WTC11 (cell line): ENCODE measurements around the gene CYB5D1. TPM values are rescaled to one million over a fixed set of nuclear protein-coding genes. Genes with fewer than 3 reads are reported as not detected.

ENCODE experiments used
- ATAC-seq: fragments of 200-7000 bp; cut with Tn5 transposase; 2 replicates; pipeline ENCODE4 v1.10.0; 2021; ENCODE audit warnings: mild to moderate bottlenecking, moderate library complexity
- CTCF ChIA-PET: fragments of 300-600 bp; sonication (Branson Sonifier 250); formaldehyde crosslinking; loops from one replicate; lab custom pipeline; 2021; ENCODE audit warnings: antibody characterized with exemption; lab: Charles Lee
- POLR2A ChIA-PET: fragments of 350-600 bp; sonication (Branson Sonifier 250); formaldehyde crosslinking; loops from one replicate; lab custom pipeline; 2021; ENCODE audit warnings: antibody characterized with exemption; lab: Charles Lee
- DNase-seq: peaks from one replicate; pipeline ENCODE4 v3.0.0; 2021; ENCODE audit warnings: low spot score
- H3K27ac Mint-ChIP-seq: 2 replicates; pipeline ENCODE4 v1.8.0; 2021; ENCODE audit warnings: mixed read lengths
- H3K27me3 Mint-ChIP-seq: 2 replicates; pipeline ENCODE4 v1.8.0; 2021; ENCODE audit warnings: low read depth, mild to moderate bottlenecking, moderate library complexity, mixed read lengths
- H3K36me3 Mint-ChIP-seq: 2 replicates; pipeline ENCODE4 v1.8.0; 2021; ENCODE audit warnings: mixed read lengths
- H3K4me1 Mint-ChIP-seq: 2 replicates; pipeline ENCODE4 v1.8.0; 2022; ENCODE audit warnings: mixed read lengths
- H3K4me3 Mint-ChIP-seq: 2 replicates; pipeline ENCODE4 v1.8.0; 2021; ENCODE audit warnings: mild to moderate bottlenecking, moderate library complexity, mixed read lengths
- H3K9me3 Mint-ChIP-seq: 2 replicates; pipeline ENCODE4 v1.8.0; 2021; ENCODE audit warnings: mixed read lengths
- AR ChIP-seq: fragments of 250-450 bp; sonication (Bioruptor Pico); IDR thresholded peaks from 2 replicates; pipeline ENCODE4 v1.9.0; 2021; ENCODE audit warnings: mild to moderate bottlenecking
- CREB1 ChIP-seq: sonication (generic); formaldehyde crosslinking; IDR thresholded peaks from 2 replicates; pipeline ENCODE4 v1.8.0; 2023; ENCODE audit warnings: mild to moderate bottlenecking, missing genetic modification reagents
- E2F1 ChIP-seq: sonication (generic); formaldehyde crosslinking; IDR thresholded peaks from 2 replicates; pipeline ENCODE4 v1.8.0; 2022; ENCODE audit warnings: mild to moderate bottlenecking, missing genetic modification reagents
- E2F4 ChIP-seq: sonication (generic); formaldehyde crosslinking; IDR thresholded peaks from 2 replicates; pipeline ENCODE4 v1.8.1; 2022; ENCODE audit warnings: low read depth, mild to moderate bottlenecking, moderate library complexity, missing genetic modification reagents, borderline replicate concordance
- ELF4 ChIP-seq: sonication (generic); formaldehyde crosslinking; IDR thresholded peaks from 2 replicates; pipeline ENCODE4 v1.8.1; 2022; ENCODE audit warnings: low read depth, mild to moderate bottlenecking, moderate library complexity, missing genetic modification reagents
- EMX1 ChIP-seq: fragments of 250-450 bp; sonication (Bioruptor Pico); IDR thresholded peaks from 2 replicates; pipeline ENCODE4 v1.8.0; 2021; ENCODE audit warnings: mild to moderate bottlenecking
- ETV6 ChIP-seq: sonication (generic); formaldehyde crosslinking; IDR thresholded peaks from 2 replicates; pipeline ENCODE4 v1.8.1; 2022; ENCODE audit warnings: mild to moderate bottlenecking, missing genetic modification reagents
- FOXP1 ChIP-seq: sonication (generic); formaldehyde crosslinking; IDR thresholded peaks from 2 replicates; pipeline ENCODE4 v1.8.0; 2022; ENCODE audit warnings: missing genetic modification reagents, mild to moderate bottlenecking, moderate library complexity, borderline replicate concordance
- HMGXB4 ChIP-seq: sonication (generic); formaldehyde crosslinking; IDR thresholded peaks from 2 replicates; pipeline ENCODE4 v1.8.1; 2023; ENCODE audit warnings: mild to moderate bottlenecking, moderate library complexity, missing genetic modification reagents
- IRF2 ChIP-seq: sonication (generic); formaldehyde crosslinking; IDR thresholded peaks from 2 replicates; pipeline ENCODE4 v1.8.0; 2022; ENCODE audit warnings: low read depth, missing genetic modification reagents, borderline replicate concordance
- RELA ChIP-seq: sonication (generic); formaldehyde crosslinking; IDR thresholded peaks from 2 replicates; pipeline ENCODE4 v1.8.1; 2022; ENCODE audit warnings: missing genetic modification reagents, mild to moderate bottlenecking, borderline replicate concordance
- SMAD3 ChIP-seq: sonication (generic); formaldehyde crosslinking; IDR thresholded peaks from 2 replicates; pipeline ENCODE4 v1.8.0; 2022; ENCODE audit warnings: missing genetic modification reagents, mild to moderate bottlenecking, borderline replicate concordance
- SP1 ChIP-seq: sonication (generic); formaldehyde crosslinking; conservative IDR thresholded peaks from 2 replicates; pipeline ENCODE4 v1.8.1; 2022; ENCODE audit warnings: missing genetic modification reagents
- TCF7 ChIP-seq: sonication (generic); formaldehyde crosslinking; IDR thresholded peaks from 2 replicates; pipeline ENCODE4 v1.8.0; 2022; ENCODE audit warnings: mild to moderate bottlenecking, low read depth, missing genetic modification reagents, moderate library complexity
- ZNF232 ChIP-seq: sonication (generic); formaldehyde crosslinking; IDR thresholded peaks from 2 replicates; pipeline ENCODE4 v1.8.0; 2022; ENCODE audit warnings: mild to moderate bottlenecking, missing genetic modification reagents
- ZNF281 ChIP-seq: sonication (generic); formaldehyde crosslinking; IDR thresholded peaks from 2 replicates; pipeline ENCODE4 v1.8.0; 2023; ENCODE audit warnings: mild to moderate bottlenecking, missing genetic modification reagents
- ZNF512 ChIP-seq: sonication (generic); formaldehyde crosslinking; IDR thresholded peaks from 2 replicates; pipeline ENCODE4 v1.8.1; 2022; ENCODE audit warnings: missing genetic modification reagents, borderline replicate concordance
- total RNA-seq: library from RNA; stranded (reverse); gene quantifications from 3 replicates; pipeline ENCODE4 v1.2.3, GENCODE V29; 2021

The CYB5D1 gene
- total RNA-seq, 1 experiment from 2014 or later, result 15.2 TPM

- Mint-ChIP-seq H3K4me1 (peaks cover 8% of the 10 kb centered on the region), H3K4me3 (no peak overlapping the region), H3K27me3 (peaks cover 27% of the 10 kb centered on the region), H3K9me3 (no peaks in the 10 kb centered on the region), H3K36me3 (no peaks in the 10 kb centered on the region), H3K27ac (no peak overlapping the region)
- TF ChIP-seq ETV6 (CRISPR knock-in tag) (no peak), TCF7 (CRISPR knock-in tag) (no peak), EMX1 (CRISPR knock-in tag) (no peak), ELF4 (CRISPR knock-in tag) (no peak), AR (CRISPR knock-in tag) (no peak), E2F4 (no peak), ZNF281 (no peak), FOXP1 (CRISPR knock-in tag) (no peak), RELA (CRISPR knock-in tag) (no peak), HMGXB4 (CRISPR knock-in tag) (no peak), SMAD3 (CRISPR knock-in tag) (no peak), CREB1 (no peak), ZNF232 (CRISPR knock-in tag) (no peak), SP1 (no peak), ZNF512 (no peak), E2F1 (CRISPR knock-in tag) (no peak), IRF2 (CRISPR knock-in tag) (no peak)
- ChIA-PET CTCF (interaction anchor here (1.0 to 1.4 kb wide), 3 partner anchors 13 to 37 kb away, joined by 3 to 4 read pairs (median 4); partner anchors contain the start of gene NAA38), POLR2A (no interaction called here)
- DNase-seq (no peak), ATAC-seq (no peak)
These were observed 37.6 kb upstream of the CYB5D1 start for GRCh38 chr17:7820231-7820630.
